LNCAP (cell line): ENCODE measurements around the gene CIT.

Experiments
- CTCF ChIP-seq: fragments of 450-650 bp; IDR thresholded peaks from 2 replicates; pipeline ENCODE4 v1.5.1; 2017; ENCODE audit warnings: mild to moderate bottlenecking

Gene CIT

GRCh38 chr12:119679490-119679889 lies 197.6 kb downstream of the CIT start:
- no peak for TF ChIP-seq CTCF

GRCh38 chr12:119679081-119679480 lies 198.0 kb downstream of the CIT start:
- TF ChIP-seq CTCF: no peak

- no peak for TF ChIP-seq CTCF
Measured at GRCh38 chr12:119678459-119678858, 198.7 kb downstream of the CIT start.

- no peak for TF ChIP-seq CTCF
Measured at GRCh38 chr12:119676573-119676972, 200.5 kb downstream of the CIT start.

GRCh38 chr12:119676022-119676421 lies 201.1 kb downstream of the CIT start:
- TF ChIP-seq CTCF: no peak

GRCh38 chr12:119674560-119674959 lies 202.6 kb downstream of the CIT start:
- TF ChIP-seq CTCF: no peak

GRCh38 chr12:119673634-119674033 lies 203.5 kb downstream of the CIT start:
- TF ChIP-seq CTCF: no peak

- TF ChIP-seq CTCF: no peak
Measured at GRCh38 chr12:119672194-119672593, 204.9 kb downstream of the CIT start.
